ENCODE data around the gene DENND2C. TPM values are rescaled to one million over a fixed set of nuclear protein-coding genes. Genes with fewer than 3 reads are reported as not detected.

The DENND2C gene
- total RNA-seq, 1 experiment from 2014 or later = 3.6 TPM

- TF ChIP-seq SP1 (IDR thresholded peaks at IDR 0.05; ENCODE audit: low read depth) (no peak), EZH2phosphoT487 (IDR thresholded peaks at IDR 0.05; ENCODE audit: borderline replicate concordance) (no peak), POLR2A (IDR thresholded peaks at IDR 0.05; ENCODE audit: borderline replicate concordance, extremely low read depth, insufficient read depth, insufficient read length) (no peak), RAD21 (IDR thresholded peaks at IDR 0.05; ENCODE audit: low read depth) (no peak), SIN3A (IDR thresholded peaks at IDR 0.05; ENCODE audit: low read depth) (no peak), EZH2 (IDR thresholded peaks at IDR 0.05) (no peak), FOSL1 (IDR thresholded peaks at IDR 0.05; ENCODE audit: low read depth) (no peak), MAX (IDR thresholded peaks at IDR 0.05) (no peak), YY1 (IDR thresholded peaks at IDR 0.05; ENCODE audit: extremely low read depth, insufficient replicate concordance, low read depth, low read length) (no peak), EGR1 (IDR thresholded peaks at IDR 0.05; ENCODE audit: low read depth) (no peak)
Measured at GRCh38 chr1:114690148-114690547, 20.3 kb upstream of the DENND2C start.

GRCh38 chr1:114688526-114688925 lies 18.7 kb upstream of the DENND2C start:
- POLR2A ChIA-PET = no interaction called here
- Histone ChIP-seq H3K4me1 (ENCODE audit: control insufficient read depth in 1 of 2, insufficient read depth in 2 of 2, low read length in 2 of 2) (no peaks in the 10 kb centered on the region), H3K4me3 (replicated peaks in 1 of 2; ENCODE audit: low read depth in 1 of 2, low read length in 2 of 2) (no peak overlapping the region), H4K20me1 (ENCODE audit: insufficient read depth) (no peaks in the 10 kb centered on the region), H3K27ac (ENCODE audit: low read depth, low read length) (no peak overlapping the region), H3K9ac (ENCODE audit: low read length) (no peak overlapping the region), H3K36me3 (ENCODE audit: control insufficient read depth in 1 of 2, insufficient read depth in 2 of 2, low read length in 2 of 2) (no peaks in the 10 kb centered on the region), H2AFZ (ENCODE audit: low read depth, low read length, poor library complexity, severe bottlenecking) (no peak overlapping the region), H3K9me3 (ENCODE audit: control insufficient read depth in 1 of 2, insufficient read depth in 1 of 2, low read depth in 1 of 2, low read length in 2 of 2) (no peaks in the 10 kb centered on the region), H3K4me2 (ENCODE audit: low read length) (no peak overlapping the region), H3K9me2 (ENCODE audit: insufficient read depth) (no peaks in the 10 kb centered on the region), H3K27me3 (ENCODE audit: insufficient read depth, low read length) (peaks cover 11% of the 10 kb centered on the region; the same call in 1 of the 2 replicates), H3K79me2 (ENCODE audit: insufficient read depth, low read length) (no peaks in the 10 kb centered on the region)
- ATAC-seq (no peak), DNase-seq (ENCODE audit: low read depth, low spot score) (no peak)
- intact Hi-C loops (cut with micrococcal nuclease) = no loop called here
- CTCF ChIA-PET = no interaction called here
- BruUV-seq (replicated peaks) = no TSS peak
- RAD21 ChIA-PET (ENCODE audit: low non-redundant PET in 1 of 2, low total read pairs in 2 of 2, uncharacterized antibody in 2 of 2, unreplicated experiment in 2 of 2) = no interaction called here
- no peak for TF ChIP-seq EZH2phosphoT487 (IDR thresholded peaks at IDR 0.05; ENCODE audit: borderline replicate concordance)
- TF ChIP-seq CEBPB (IDR thresholded peaks at IDR 0.05; ENCODE audit: low read depth) = no peak
- no peak for TF ChIP-seq EZH2 (IDR thresholded peaks at IDR 0.05)
- TF ChIP-seq CTCF (IDR thresholded peaks at IDR 0.05 in 2 of 3, conservative IDR thresholded peaks at IDR 0.05 in 1 of 3; ENCODE audit: borderline replicate concordance in 1 of 3, insufficient read depth in 1 of 3, low read depth in 2 of 3, low read length in 2 of 3) = no peak
- no peak for TF ChIP-seq MAX (IDR thresholded peaks at IDR 0.05)
- TF ChIP-seq TCF7L2 (IDR thresholded peaks at IDR 0.05; ENCODE audit: borderline replicate concordance, extremely low read depth, insufficient read depth, insufficient read length) = no peak
- TF ChIP-seq RAD21 (IDR thresholded peaks at IDR 0.05; ENCODE audit: low read depth) = no peak
- TF ChIP-seq ZFX (IDR thresholded peaks at IDR 0.05) = no peak
- TF ChIP-seq FOSL1 (IDR thresholded peaks at IDR 0.05; ENCODE audit: low read depth) = no peak
- no peak for TF ChIP-seq ZBTB33 (IDR thresholded peaks at IDR 0.05; ENCODE audit: extremely low read depth, insufficient replicate concordance, low read length)
- no peak for TF ChIP-seq CBX3 (IDR thresholded peaks at IDR 0.05; ENCODE audit: low read depth)
- no peak for TF ChIP-seq YY1 (IDR thresholded peaks at IDR 0.05; ENCODE audit: extremely low read depth, insufficient replicate concordance, low read depth, low read length)
- TF ChIP-seq EGR1 (IDR thresholded peaks at IDR 0.05; ENCODE audit: low read depth) = no peak

More at GRCh38 chr1:114690148-114690547, 20.3 kb upstream of the DENND2C start:
- H3K9ac ChIP-seq (ENCODE audit: low read length) = no peak overlapping the region
- no peaks in the 10 kb centered on the region for H3K9me2 ChIP-seq (ENCODE audit: insufficient read depth)
- H3K4me3 ChIP-seq (replicated peaks in 1 of 2; ENCODE audit: low read depth in 1 of 2, low read length in 2 of 2) = no peak overlapping the region
- ATAC-seq = no peak
- ChIA-PET POLR2A (no interaction called here), CTCF (no interaction called here), RAD21 (ENCODE audit: low non-redundant PET in 1 of 2, low total read pairs in 2 of 2, uncharacterized antibody in 2 of 2, unreplicated experiment in 2 of 2) (no interaction called here)
- H3K27ac ChIP-seq (ENCODE audit: low read depth, low read length) = no peak overlapping the region
- H3K27me3 ChIP-seq (ENCODE audit: insufficient read depth, low read length) = peaks cover 11% of the 10 kb centered on the region; the same call in 1 of the 2 replicates
- H4K20me1 ChIP-seq (ENCODE audit: insufficient read depth) = no peaks in the 10 kb centered on the region
- no peak overlapping the region for H3K4me2 ChIP-seq (ENCODE audit: low read length)
- H2AFZ ChIP-seq (ENCODE audit: low read depth, low read length, poor library complexity, severe bottlenecking) = no peak overlapping the region
- intact Hi-C loops (cut with micrococcal nuclease) = no loop called here
- no peak for DNase-seq (ENCODE audit: low read depth, low spot score)
- H3K36me3 ChIP-seq (ENCODE audit: control insufficient read depth in 1 of 2, insufficient read depth in 2 of 2, low read length in 2 of 2) = no peaks in the 10 kb centered on the region
- BruUV-seq (replicated peaks) = no TSS peak
- H3K79me2 ChIP-seq (ENCODE audit: insufficient read depth, low read length) = no peaks in the 10 kb centered on the region
- no peaks in the 10 kb centered on the region for H3K4me1 ChIP-seq (ENCODE audit: control insufficient read depth in 1 of 2, insufficient read depth in 2 of 2, low read length in 2 of 2)
- no peaks in the 10 kb centered on the region for H3K9me3 ChIP-seq (ENCODE audit: control insufficient read depth in 1 of 2, insufficient read depth in 1 of 2, low read depth in 1 of 2, low read length in 2 of 2)
